Retina (tissue), 1 donor: ENCODE results near the gene MED4.

ENCODE experiments used
- DNase-seq: peaks from one replicate; pipeline ENCODE4 v3.0.0-alpha.2; 2016

MED4 gene

DNA sequence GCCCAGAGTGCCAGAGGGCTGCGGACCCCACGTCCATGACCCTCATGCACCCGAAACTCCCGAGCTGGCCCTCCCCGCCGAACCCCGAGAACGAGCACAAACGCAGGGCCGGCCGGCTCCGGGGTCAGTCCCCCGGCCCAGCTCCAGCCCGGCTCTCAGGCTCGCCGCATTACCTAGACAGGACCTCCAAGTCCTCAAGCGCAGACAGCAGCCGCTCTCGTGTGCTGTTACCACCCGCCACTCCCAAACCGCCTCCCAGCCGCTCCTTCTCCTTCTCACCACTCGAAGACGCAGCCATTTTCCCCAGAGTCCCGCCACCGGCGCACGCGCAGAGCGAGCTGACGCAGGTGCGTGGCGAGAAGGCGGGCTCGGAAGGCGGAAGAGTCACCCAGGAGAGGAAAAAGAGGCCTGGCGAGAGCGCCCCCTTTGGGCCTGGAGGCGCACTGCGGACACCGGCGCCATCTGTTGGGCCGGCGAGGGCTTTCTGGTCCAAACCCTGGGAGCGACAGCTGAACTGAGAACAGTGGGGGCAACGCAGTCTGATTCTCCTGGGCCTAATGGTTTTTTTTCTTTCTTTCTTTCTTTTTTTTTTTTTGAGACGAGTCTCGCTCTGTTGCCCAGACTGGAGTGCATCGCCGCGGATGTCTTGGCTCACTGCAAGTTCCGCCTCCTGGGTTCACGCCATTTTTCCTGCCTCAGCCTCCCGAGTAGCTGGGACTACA lies at the start of gene MED4:
MED4 (minus strand) TSS at position 324 of the 722 bp plus-strand sequence; CDS start at position 298, 26 bp downstream.
- peak; percentile 100 for DNase-seq

DNA sequence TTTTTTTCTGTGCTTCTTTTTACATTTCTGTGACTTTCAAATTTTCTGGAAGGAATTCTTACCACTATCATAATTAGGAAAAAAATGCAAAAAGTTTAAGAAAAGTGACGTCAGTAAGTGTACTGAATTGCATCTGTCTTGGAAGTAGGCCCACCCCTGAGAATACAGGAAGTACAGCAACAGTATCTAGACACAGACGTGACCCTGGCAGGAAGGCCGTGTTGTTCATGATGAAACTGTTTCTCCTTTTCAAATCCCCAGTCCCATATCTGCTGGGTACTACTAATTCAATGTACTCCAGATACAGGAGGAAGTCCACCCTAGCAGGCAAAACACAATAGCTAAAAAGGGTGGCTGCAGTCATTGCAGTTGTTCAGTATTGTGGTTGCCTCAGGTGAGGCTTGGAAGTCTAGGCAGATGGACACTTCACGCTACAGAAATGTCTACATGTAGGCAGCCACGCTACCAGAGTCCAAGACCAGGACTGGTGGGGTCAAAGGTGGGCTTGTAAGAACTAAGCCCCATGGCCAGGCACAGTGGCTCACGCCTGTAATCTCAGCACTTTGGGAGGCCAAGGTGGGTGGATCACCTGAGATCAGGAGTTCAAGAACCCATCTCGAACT lies 49.6 kb upstream of the MED4 start:
- DNase-seq: no peak

DNA sequence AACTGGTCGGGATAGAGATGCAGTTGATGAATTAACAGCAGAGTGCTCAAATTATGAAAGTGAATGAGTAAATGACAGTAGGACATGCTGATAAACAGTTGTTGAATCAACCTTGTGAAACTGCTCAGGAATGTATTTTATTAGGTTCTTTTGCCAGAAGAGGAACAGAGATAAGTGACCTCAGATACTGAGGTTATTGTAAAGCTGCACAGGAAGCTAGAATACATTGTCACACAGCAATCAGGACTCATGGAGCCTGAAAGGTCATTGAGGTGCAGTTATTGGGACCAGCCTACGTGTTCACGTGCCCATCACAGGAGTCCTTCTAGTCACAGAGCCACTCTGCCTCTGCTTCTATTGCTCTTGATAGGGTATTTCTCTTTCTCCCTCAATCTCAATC lies 47.5 kb upstream of the MED4 start:
- DNase-seq: no peak

GRCh38 chr13:48138270-48138669 lies 43.4 kb upstream of the MED4 start:
- no peak for DNase-seq

DNA sequence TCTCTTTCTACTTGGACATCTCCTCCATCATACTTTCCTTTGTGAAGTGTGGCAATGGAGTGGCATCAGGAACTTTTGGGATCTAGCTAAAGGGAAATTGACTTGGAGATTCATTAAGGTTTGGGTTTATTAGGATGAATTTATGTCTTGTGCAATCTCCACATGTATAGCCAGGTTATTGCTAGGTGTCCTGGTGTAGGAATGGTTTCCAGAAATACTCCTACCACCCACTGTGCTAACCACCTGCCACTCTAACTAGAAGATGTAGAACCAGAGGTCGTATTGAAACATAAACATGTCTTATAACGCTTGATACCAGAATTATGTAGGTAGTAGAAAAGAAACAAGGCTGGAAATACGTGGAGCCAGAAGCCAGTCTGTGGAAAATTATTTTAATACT lies 38.1 kb upstream of the MED4 start:
- no peak for DNase-seq

GRCh38 chr13:48131533-48131932 lies 36.6 kb upstream of the MED4 start:
- DNase-seq: no peak

DNA sequence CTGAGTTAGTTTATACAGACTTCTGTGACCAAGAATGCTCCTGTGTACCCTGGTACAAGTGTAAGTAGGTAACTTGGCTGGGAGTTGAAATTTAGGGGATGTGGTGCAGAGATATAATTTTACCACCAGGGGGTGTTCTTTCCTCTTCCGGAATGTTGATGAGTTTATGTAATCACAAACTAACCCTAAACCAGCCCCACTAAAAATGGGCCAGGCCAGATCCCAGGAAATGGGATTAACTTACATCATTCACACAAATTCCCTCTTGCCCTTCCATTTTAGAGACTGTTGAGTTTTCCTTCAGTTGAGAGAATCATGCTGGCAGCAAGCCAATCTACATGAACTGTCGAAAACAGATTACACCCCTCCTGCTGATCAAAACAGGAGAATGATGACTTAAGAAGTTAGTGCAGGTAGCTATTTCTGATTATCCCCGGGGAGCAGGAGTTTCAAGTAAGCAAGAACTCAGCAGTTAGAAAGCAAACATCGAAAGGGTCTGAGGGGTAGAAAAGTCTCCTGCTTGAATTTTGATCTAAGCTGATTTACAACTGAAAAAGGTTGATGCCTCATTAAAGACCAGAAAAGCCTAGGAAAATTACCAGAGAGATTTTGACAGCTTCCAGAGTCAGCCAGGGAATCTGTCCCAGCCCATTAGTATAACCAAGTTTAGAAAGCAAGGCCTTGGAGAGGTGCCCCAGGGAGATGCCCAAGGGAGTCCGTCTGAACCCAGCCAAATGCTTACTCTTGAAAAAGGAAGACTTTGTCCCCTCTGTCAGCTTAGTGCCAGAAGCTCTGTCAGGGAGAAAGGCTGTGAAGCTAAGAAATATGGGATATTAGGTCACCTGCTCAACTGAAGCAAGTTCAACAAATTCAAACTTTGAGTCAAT lies 32.3 kb upstream of the MED4 start:
- DNase-seq: peak; percentile 58

GRCh38 chr13:48125794-48126228 lies 30.9 kb upstream of the MED4 start:
- no peak for DNase-seq

GRCh38 chr13:48123812-48124211 lies 28.9 kb upstream of the MED4 start:
- DNase-seq: no peak

- DNase-seq: no peak
Observed at GRCh38 chr13:48121733-48122132, 26.8 kb upstream of the MED4 start.

DNA sequence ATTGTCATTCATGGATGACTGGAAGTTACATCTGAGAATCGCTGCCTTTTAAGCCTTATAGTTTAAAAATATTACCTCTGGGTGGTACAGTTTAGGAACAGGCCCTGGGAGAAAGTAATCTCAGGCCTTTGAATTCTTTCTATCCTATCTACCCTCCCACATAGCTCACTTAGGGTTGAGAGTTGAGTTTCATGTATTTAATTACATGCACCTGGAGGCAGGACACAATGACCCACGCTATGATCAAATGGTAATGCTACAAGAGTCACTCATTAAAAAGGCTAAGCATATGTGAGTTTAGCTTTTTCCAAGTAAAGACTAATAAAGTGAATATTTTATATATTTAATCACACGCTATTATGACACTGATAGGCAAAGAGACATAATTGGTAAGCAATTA lies 25.3 kb upstream of the MED4 start:
- DNase-seq: no peak

- no peak for DNase-seq
Observed at GRCh38 chr13:48118030-48118429, 23.1 kb upstream of the MED4 start.

DNA sequence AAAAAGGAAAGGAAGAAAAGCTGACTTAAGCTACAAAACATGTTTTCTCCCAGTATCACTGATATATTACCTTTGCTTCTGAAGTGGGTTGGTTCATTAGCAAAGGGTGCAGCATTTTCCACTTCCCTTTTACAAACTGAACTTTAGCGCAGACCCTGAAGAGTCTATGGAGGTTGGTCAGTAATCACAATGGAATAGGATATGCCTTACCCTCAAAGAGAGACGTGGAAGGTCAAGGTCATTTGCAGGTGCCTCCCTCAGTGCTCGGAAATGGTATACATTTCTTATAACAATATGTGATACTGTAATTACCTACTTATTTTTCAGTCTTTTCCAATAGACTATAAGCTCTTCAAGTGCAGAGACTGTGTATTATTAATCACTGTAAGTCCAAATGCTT lies 21.9 kb upstream of the MED4 start:
- DNase-seq: no peak

DNA sequence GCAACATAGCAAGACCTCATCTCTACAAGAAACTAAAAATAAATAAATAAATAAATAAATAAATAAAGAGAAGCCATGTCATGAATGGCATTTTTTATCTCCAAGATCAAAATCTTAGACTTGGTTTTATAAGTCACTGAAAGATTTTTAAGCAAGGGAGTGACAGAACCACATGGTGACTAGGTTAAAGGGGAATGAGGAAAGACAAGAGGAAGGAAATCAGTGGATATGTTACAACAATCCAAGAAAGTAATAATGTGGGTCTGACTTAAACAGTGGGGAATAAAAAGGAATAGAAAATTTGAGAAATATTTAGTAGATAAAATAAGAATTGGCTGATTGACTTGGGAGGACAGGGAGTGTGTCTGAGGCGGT lies 18.8 kb upstream of the MED4 start:
- no peak for DNase-seq

DNA sequence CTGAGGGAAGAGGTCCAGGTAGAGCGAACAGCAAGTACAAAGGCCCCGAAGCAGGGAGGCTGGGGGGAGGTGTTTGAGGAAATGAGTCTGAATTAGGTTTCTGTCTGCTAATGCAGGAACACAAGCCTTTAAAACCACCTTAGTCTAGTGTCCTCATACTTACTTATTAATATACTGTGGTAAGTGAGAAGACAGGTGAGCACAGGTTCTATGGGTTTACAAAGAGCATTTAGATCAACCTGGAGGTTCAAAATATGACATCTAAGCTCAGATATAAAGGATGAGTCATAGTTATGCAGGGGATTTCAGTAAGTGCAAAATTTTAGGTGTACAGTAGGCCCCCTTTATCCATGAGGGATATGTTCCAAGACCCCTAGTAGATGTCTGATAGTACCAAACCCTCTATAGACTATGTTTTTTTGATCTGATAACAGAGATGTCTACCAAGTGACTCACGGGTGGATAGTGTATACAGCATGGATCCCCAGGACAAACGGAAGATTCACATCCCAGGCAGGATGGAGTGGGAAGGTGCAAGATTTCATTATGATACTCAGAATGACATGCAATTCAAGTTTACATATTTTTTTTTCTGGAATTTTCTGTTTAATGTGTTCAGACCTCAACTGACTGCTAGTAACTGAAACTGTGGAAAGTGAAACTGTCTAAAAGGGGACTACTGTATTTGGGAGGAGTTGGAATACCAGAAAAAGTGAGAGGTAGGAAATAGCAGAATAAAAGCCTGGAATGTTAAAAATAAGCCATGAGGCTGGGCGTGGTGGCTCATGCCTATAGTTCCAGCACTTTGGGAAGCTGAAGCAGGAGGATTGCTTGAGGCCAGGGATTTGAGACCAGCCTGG lies 18.2 kb upstream of the MED4 start:
- no peak for DNase-seq

- DNase-seq: no peak
Observed at GRCh38 chr13:48110931-48111721, 16.2 kb upstream of the MED4 start.

- no peak for DNase-seq
Observed at GRCh38 chr13:48110132-48110868, 15.4 kb upstream of the MED4 start.

GRCh38 chr13:48108106-48108505 lies 13.2 kb upstream of the MED4 start:
- DNase-seq: no peak

GRCh38 chr13:48097793-48098192 lies 2.9 kb upstream of the MED4 start:
- DNase-seq: no peak

DNA sequence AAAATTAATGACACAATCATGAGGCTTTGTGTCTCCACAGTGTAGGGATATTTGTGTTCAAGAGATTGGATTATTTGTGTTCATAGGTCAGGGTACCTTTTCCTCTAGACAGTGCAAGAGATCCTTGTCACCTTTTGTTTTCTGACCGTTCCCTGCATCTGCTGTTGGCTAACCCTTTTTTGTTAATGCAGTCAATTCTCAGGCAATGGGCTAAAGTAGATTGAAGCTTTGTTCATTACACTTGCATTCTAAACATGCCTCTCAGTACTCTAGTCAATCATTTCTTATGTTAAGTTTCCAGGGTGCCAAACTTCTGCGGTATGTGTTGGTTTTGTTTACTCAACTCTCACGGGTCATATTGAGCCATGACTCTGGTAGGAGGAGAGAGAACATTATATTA lies 1.8 kb upstream of the MED4 start:
- no peak for DNase-seq

GRCh38 chr13:48094404-48094780 lies 512 bp downstream of the MED4 start:
- DNase-seq: no peak
